Measurements from ENCODE around the gene TUBB6.

DNA sequence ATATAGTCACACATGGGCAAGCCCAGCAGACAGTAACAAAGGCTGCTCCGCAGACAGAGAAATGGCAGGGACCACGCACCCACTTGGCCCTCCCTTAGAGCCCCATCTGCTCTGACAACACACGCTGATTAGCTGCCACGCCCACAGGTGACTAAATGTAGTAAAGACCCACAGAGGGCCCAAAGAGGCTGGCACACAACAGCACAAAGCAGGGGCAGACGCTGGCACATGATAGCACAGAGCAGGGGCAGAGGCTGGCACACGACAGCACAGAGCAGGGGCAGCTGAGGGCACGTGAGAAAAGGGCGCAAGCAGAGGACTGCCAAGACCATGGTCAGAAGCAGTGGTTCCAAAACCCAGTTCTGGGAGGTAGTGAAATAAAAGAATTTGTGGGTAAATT lies 58.3 kb downstream of the TUBB6 start:
- no peak for TF ChIP-seq POLR2AphosphoS5 (IDR thresholded peaks at IDR 0.05)
- TF ChIP-seq, protein P1, sequence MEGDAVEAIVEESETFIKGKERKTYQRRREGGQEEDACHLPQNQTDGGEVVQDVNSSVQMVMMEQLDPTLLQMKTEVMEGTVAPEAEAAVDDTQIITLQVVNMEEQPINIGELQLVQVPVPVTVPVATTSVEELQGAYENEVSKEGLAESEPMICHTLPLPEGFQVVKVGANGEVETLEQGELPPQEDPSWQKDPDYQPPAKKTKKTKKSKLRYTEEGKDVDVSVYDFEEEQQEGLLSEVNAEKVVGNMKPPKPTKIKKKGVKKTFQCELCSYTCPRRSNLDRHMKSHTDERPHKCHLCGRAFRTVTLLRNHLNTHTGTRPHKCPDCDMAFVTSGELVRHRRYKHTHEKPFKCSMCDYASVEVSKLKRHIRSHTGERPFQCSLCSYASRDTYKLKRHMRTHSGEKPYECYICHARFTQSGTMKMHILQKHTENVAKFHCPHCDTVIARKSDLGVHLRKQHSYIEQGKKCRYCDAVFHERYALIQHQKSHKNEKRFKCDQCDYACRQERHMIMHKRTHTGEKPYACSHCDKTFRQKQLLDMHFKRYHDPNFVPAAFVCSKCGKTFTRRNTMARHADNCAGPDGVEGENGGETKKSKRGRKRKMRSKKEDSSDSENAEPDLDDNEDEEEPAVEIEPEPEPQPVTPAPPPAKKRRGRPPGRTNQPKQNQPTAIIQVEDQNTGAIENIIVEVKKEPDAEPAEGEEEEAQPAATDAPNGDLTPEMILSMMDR (IDR thresholded peaks at IDR 0.05), result no peak

Data from esophagus muscularis mucosa (tissue), 3 donors.